Measurements from ENCODE around the gene NUP210L.

Gene NUP210L

GRCh38 chr1:153954826-153955225 lies 200.0 kb downstream of the NUP210L start:
- no peaks in the 10 kb centered on the region for H3K9me2 ChIP-seq (replicated peaks; ENCODE audit: low read depth, low read length)
- TF ChIP-seq EZH2phosphoT487 (IDR thresholded peaks at IDR 0.05; ENCODE audit: borderline replicate concordance) (no peak), CTCF (conservative IDR thresholded peaks at IDR 0.05; ENCODE audit: low read length) (no peak)
- H3K4me3 ChIP-seq (ENCODE audit: low read length, poor library complexity, severe bottlenecking), result peak overlapping the region; percentile 5
- peaks cover 42% of the 10 kb centered on the region for H3K4me1 ChIP-seq (ENCODE audit: insufficient read depth, low read length, poor library complexity, severe bottlenecking)
- peak overlapping the region; percentile 46 for H3K4me2 ChIP-seq (ENCODE audit: low read depth, low read length, poor library complexity, severe bottlenecking)
- H3K79me2 ChIP-seq (ENCODE audit: insufficient read depth, low read length), result peaks cover 59% of the 10 kb centered on the region
- H3K36me3 ChIP-seq (ENCODE audit: insufficient read depth, low read length), result peaks cover 32% of the 10 kb centered on the region; the same call in 1 of the 2 replicates
- no peak overlapping the region for H3K9ac ChIP-seq (ENCODE audit: low read depth, low read length, poor library complexity, severe bottlenecking)
- no peak overlapping the region for H2AFZ ChIP-seq (ENCODE audit: low read length)
- peaks cover 40% of the 10 kb centered on the region for H4K20me1 ChIP-seq (ENCODE audit: insufficient read depth, low read length, poor library complexity, severe bottlenecking)
- no peaks in the 10 kb centered on the region for H3K27me3 ChIP-seq (ENCODE audit: insufficient read depth, low read length, poor library complexity, severe bottlenecking)
- no peaks in the 10 kb centered on the region for H3F3A ChIP-seq (ENCODE audit: low read depth)
- no peaks in the 10 kb centered on the region for H3K9me3 ChIP-seq (ENCODE audit: insufficient read depth, low read depth, low read length)

GRCh38 chr1:153953859-153954365 lies 201.0 kb downstream of the NUP210L start:
- H4K20me1 ChIP-seq (ENCODE audit: insufficient read depth, low read length, poor library complexity, severe bottlenecking), result peaks cover 40% of the 10 kb centered on the region
- H3K4me3 ChIP-seq (ENCODE audit: low read length, poor library complexity, severe bottlenecking), result no peak overlapping the region
- H3K9me2 ChIP-seq (replicated peaks; ENCODE audit: low read depth, low read length), result no peaks in the 10 kb centered on the region
- no peaks in the 10 kb centered on the region for H3F3A ChIP-seq (ENCODE audit: low read depth)
- TF ChIP-seq CTCF (conservative IDR thresholded peaks at IDR 0.05; ENCODE audit: low read length) (no peak), EZH2phosphoT487 (IDR thresholded peaks at IDR 0.05; ENCODE audit: borderline replicate concordance) (no peak)
- peaks cover 36% of the 10 kb centered on the region; the same call in 1 of the 2 replicates for H3K36me3 ChIP-seq (ENCODE audit: insufficient read depth, low read length)
- no peaks in the 10 kb centered on the region for H3K27me3 ChIP-seq (ENCODE audit: insufficient read depth, low read length, poor library complexity, severe bottlenecking)
- H3K79me2 ChIP-seq (ENCODE audit: insufficient read depth, low read length), result peaks cover 59% of the 10 kb centered on the region
- peak overlapping the region; percentile 46 for H3K4me2 ChIP-seq (ENCODE audit: low read depth, low read length, poor library complexity, severe bottlenecking)
- H2AFZ ChIP-seq (ENCODE audit: low read length), result no peak overlapping the region
- H3K9ac ChIP-seq (ENCODE audit: low read depth, low read length, poor library complexity, severe bottlenecking), result no peak overlapping the region
- H3K4me1 ChIP-seq (ENCODE audit: insufficient read depth, low read length, poor library complexity, severe bottlenecking), result peaks cover 41% of the 10 kb centered on the region
- no peaks in the 10 kb centered on the region for H3K9me3 ChIP-seq (ENCODE audit: insufficient read depth, low read depth, low read length)

GRCh38 chr1:153951801-153952200 lies 203.1 kb downstream of the NUP210L start:
- Histone ChIP-seq H3K4me1 (ENCODE audit: insufficient read depth, low read length, poor library complexity, severe bottlenecking) (peaks cover 32% of the 10 kb centered on the region), H3K9me2 (replicated peaks; ENCODE audit: low read depth, low read length) (no peaks in the 10 kb centered on the region), H3K27me3 (ENCODE audit: insufficient read depth, low read length, poor library complexity, severe bottlenecking) (no peaks in the 10 kb centered on the region), H3K9ac (ENCODE audit: low read depth, low read length, poor library complexity, severe bottlenecking) (no peak overlapping the region), H3K4me2 (ENCODE audit: low read depth, low read length, poor library complexity, severe bottlenecking) (no peak overlapping the region), H3K79me2 (ENCODE audit: insufficient read depth, low read length) (peaks cover 47% of the 10 kb centered on the region), H3K36me3 (ENCODE audit: insufficient read depth, low read length) (peaks cover 53% of the 10 kb centered on the region; the same call in 1 of the 2 replicates), H2AFZ (ENCODE audit: low read length) (no peak overlapping the region), H3F3A (ENCODE audit: low read depth) (no peaks in the 10 kb centered on the region), H4K20me1 (ENCODE audit: insufficient read depth, low read length, poor library complexity, severe bottlenecking) (peaks cover 32% of the 10 kb centered on the region), H3K4me3 (ENCODE audit: low read length, poor library complexity, severe bottlenecking) (no peak overlapping the region), H3K9me3 (ENCODE audit: insufficient read depth, low read depth, low read length) (no peaks in the 10 kb centered on the region)
- TF ChIP-seq EZH2phosphoT487 (IDR thresholded peaks at IDR 0.05; ENCODE audit: borderline replicate concordance) (no peak), CTCF (conservative IDR thresholded peaks at IDR 0.05; ENCODE audit: low read length) (no peak)
